Frontal cortex (tissue), 4 donors: Measurements from ENCODE around the gene ECE1. TPM values are rescaled to one million over a fixed set of nuclear protein-coding genes. Genes with fewer than 3 reads are reported as not detected.

Experiments used
- DNase-seq, 2 donors: peaks; one replicate each; pipeline ENCODE4 v3.0.0; 2012; ENCODE audit warnings: low spot score in 2 of 2
- FAIRE-seq: peaks from 2 replicates; lab custom pipeline; 2012; peaks lifted over from hg19 to GRCh38; lab: Jason Lieb, UNC
- total RNA-seq: library from RNA; depleted of rRNA; stranded (reverse); fragments of >200 nt; gene quantifications from one replicate; pipeline ENCODE4 v1.2.3, GENCODE V29; 2014
- donor health status: control.
- donor health status: control.
- donor health status: control.

ECE1 gene
- total RNA-seq, 1 donor from 2014 or later = 8.2 TPM

- DNase-seq (no peak), FAIRE-seq (no peak)
Measured at GRCh38 chr1:21326861-21327344, 36.6 kb upstream of the ECE1 start.

GRCh38 chr1:21325731-21326387 is 35.6 kb upstream of the ECE1 start:
- no peak for FAIRE-seq

GRCh38 chr1:21325231-21325718 is 35.0 kb upstream of the ECE1 start:
- FAIRE-seq (no peak), DNase-seq (no peak)

More at GRCh38 chr1:21325731-21326387, 35.6 kb upstream of the ECE1 start:
- no peak for DNase-seq

- DNase-seq (peak in 1 of 2 donors; percentile 57), FAIRE-seq (no peak)
Measured at GRCh38 chr1:21324368-21325141, 34.3 kb upstream of the ECE1 start.

- no peak for DNase-seq
- no peak for FAIRE-seq
Measured at GRCh38 chr1:21323091-21323490, 32.8 kb upstream of the ECE1 start.

GRCh38 chr1:21322681-21323016 is 32.4 kb upstream of the ECE1 start:
- no peak for FAIRE-seq
- DNase-seq = no peak

GRCh38 chr1:21321963-21322680 is 31.9 kb upstream of the ECE1 start:
- DNase-seq (no peak), FAIRE-seq (no peak)

GRCh38 chr1:21320410-21321108 is 30.3 kb upstream of the ECE1 start:
- no peak for FAIRE-seq
- no peak for DNase-seq

- no peak for DNase-seq
- FAIRE-seq = no peak
Measured at GRCh38 chr1:21319447-21320407, 29.5 kb upstream of the ECE1 start.

GRCh38 chr1:21318714-21319159 is 28.5 kb upstream of the ECE1 start:
- DNase-seq (no peak), FAIRE-seq (no peak)

GRCh38 chr1:21318057-21318713 is 27.9 kb upstream of the ECE1 start:
- no peak for DNase-seq

GRCh38 chr1:21317690-21318043 is 27.4 kb upstream of the ECE1 start:
- FAIRE-seq = no peak

More at GRCh38 chr1:21318057-21318713, 27.9 kb upstream of the ECE1 start:
- no peak for FAIRE-seq

GRCh38 chr1:21317035-21317689 is 26.9 kb upstream of the ECE1 start:
- no peak for DNase-seq
- FAIRE-seq = no peak

More at GRCh38 chr1:21317690-21318043, 27.4 kb upstream of the ECE1 start:
- no peak for DNase-seq

- no peak for DNase-seq
- no peak for FAIRE-seq
Measured at GRCh38 chr1:21314743-21315396, 24.6 kb upstream of the ECE1 start.

- DNase-seq (no peak), FAIRE-seq (no peak)
Measured at GRCh38 chr1:21313886-21314721, 23.8 kb upstream of the ECE1 start.

- FAIRE-seq (no peak), DNase-seq (no peak)
Measured at GRCh38 chr1:21313203-21313885, 23.1 kb upstream of the ECE1 start.
